HEK293T (cell line): ENCODE measurements around the gene RNF38.
A peak's percentile ranks its signal among the peaks of the same experiment; 100 is the strongest.

Experiments used
- CTCF ChIA-PET: fragments of 350-600 bp; formaldehyde crosslinking; extraction: SDS; loops from one replicate; lab custom pipeline; 2021; ENCODE audit warnings: antibody characterized with exemption, inconsistent platforms; lab: Yijun Ruan, JAX
- POLR2A ChIA-PET: fragments of 350-600 bp; formaldehyde crosslinking; extraction: SDS; loops from one replicate; lab custom pipeline; 2020; ENCODE audit warnings: antibody characterized with exemption, inconsistent platforms; lab: Yijun Ruan, JAX
- DNase-seq: peaks from one replicate; pipeline ENCODE4 v3.0.0; 2012; ENCODE audit warnings: mixed read lengths; ENCODE audit errors: extremely low spot score
- ARNT ChIP-seq: fragments of 450-650 bp; IDR thresholded peaks from 2 replicates; pipeline ENCODE4 v1.6.1; 2017; ENCODE audit warnings: mild to moderate bottlenecking
- BHLHE40 ChIP-seq: fragments of 450-650 bp; IDR thresholded peaks from 2 replicates; pipeline ENCODE4 v1.6.1; 2016; ENCODE audit warnings: mild to moderate bottlenecking, moderate library complexity, borderline replicate concordance
- CTBP1 ChIP-seq: fragments of 450-650 bp; IDR thresholded peaks from 2 replicates; pipeline ENCODE4 v1.6.1; 2016; ENCODE audit warnings: borderline replicate concordance
- ELF4 ChIP-seq: fragments of 450-650 bp; IDR thresholded peaks from 2 replicates; pipeline ENCODE4 v1.6.1; 2017; ENCODE audit warnings: antibody characterized with exemption
- FOXA1 ChIP-seq: fragments of 450-650 bp; IDR thresholded peaks from 2 replicates; pipeline ENCODE4 v1.6.1; 2016; ENCODE audit warnings: mild to moderate bottlenecking
- FOXK2 ChIP-seq: fragments of 450-650 bp; IDR thresholded peaks from 2 replicates; pipeline ENCODE4 v1.6.1; 2016; ENCODE audit warnings: mild to moderate bottlenecking
- FOXM1 ChIP-seq: fragments of 450-650 bp; IDR thresholded peaks from 2 replicates; pipeline ENCODE4 v1.6.1; 2017; ENCODE audit warnings: mild to moderate bottlenecking, borderline replicate concordance
- HDGF ChIP-seq: fragments of 450-650 bp; IDR thresholded peaks from 2 replicates; pipeline ENCODE4 v1.6.1; 2017; ENCODE audit warnings: antibody characterized with exemption, borderline replicate concordance
- L3MBTL2 ChIP-seq: fragments of 450-650 bp; conservative IDR thresholded peaks from 2 replicates; pipeline ENCODE4 v1.6.1; 2016; ENCODE audit warnings: mild to moderate bottlenecking
- LEF1 ChIP-seq: fragments of 450-650 bp; IDR thresholded peaks from 2 replicates; pipeline ENCODE4 v1.6.1; 2017; ENCODE audit warnings: mild to moderate bottlenecking, borderline replicate concordance
- NFRKB ChIP-seq: fragments of 450-650 bp; IDR thresholded peaks from 2 replicates; pipeline ENCODE4 v1.6.1; 2016; ENCODE audit warnings: mild to moderate bottlenecking, moderate library complexity
- PKNOX1 ChIP-seq: fragments of 450-650 bp; IDR thresholded peaks from 2 replicates; pipeline ENCODE4 v1.6.1; 2016
- SP1 ChIP-seq: fragments of 450-650 bp; IDR thresholded peaks from 2 replicates; pipeline ENCODE4 v1.6.1; 2017
- SUZ12 ChIP-seq: fragments of 450-650 bp; IDR thresholded peaks from 2 replicates; pipeline ENCODE4 v1.6.1; 2016; ENCODE audit warnings: mild to moderate bottlenecking
- TARDBP ChIP-seq: fragments of 450-650 bp; IDR thresholded peaks from 2 replicates; pipeline ENCODE4 v1.6.1; 2016
- ZNF384 ChIP-seq: fragments of 450-650 bp; IDR thresholded peaks from 2 replicates; pipeline ENCODE4 v1.6.1; 2016

The RNF38 gene

GRCh38 chr9:36407122-36407723, 7.2 kb upstream of the RNF38 start:
- ChIA-PET CTCF (interaction anchor here (0.5 to 2.5 kb wide), 15 partner anchors 10 to 321 kb away, joined by 3 to 13 read pairs (median 4); no protein-coding TSS in a partner anchor), POLR2A (interaction anchor here (1.1 to 1.2 kb wide), 2 partner anchors 43 to 166 kb away, joined by 3 read pairs; no protein-coding TSS in a partner anchor)
- TF ChIP-seq FOXA1 = no peak
- TF ChIP-seq CTBP1 = no peak
- TF ChIP-seq L3MBTL2 = no peak
- TF ChIP-seq ELF4 = no peak
- no peak for TF ChIP-seq HDGF
- TF ChIP-seq PKNOX1 = no peak
- TF ChIP-seq SUZ12 = no peak
- no peak for TF ChIP-seq ZNF384
- TF ChIP-seq LEF1 = no peak
- TF ChIP-seq FOXM1 = no peak
- TF ChIP-seq SP1 = no peak
- peak; percentile 52 for DNase-seq

- POLR2A ChIA-PET = no interaction called here
- CTCF ChIA-PET = interaction anchor here (1.1 kb wide), 1 partner anchor 49 kb away, joined by 3 read pairs; no protein-coding TSS in a partner anchor
- no peak for TF ChIP-seq TARDBP
- TF ChIP-seq BHLHE40 = no peak
- TF ChIP-seq SUZ12 = no peak
- TF ChIP-seq LEF1 = no peak
- TF ChIP-seq FOXK2 = no peak
- TF ChIP-seq ARNT = no peak
- TF ChIP-seq NFRKB = no peak
- TF ChIP-seq HDGF = no peak
- TF ChIP-seq SP1 = no peak
- TF ChIP-seq ZNF384 = no peak
- TF ChIP-seq CTBP1 = no peak
- TF ChIP-seq ELF4 = no peak
- TF ChIP-seq FOXA1 = no peak
- TF ChIP-seq L3MBTL2 = no peak
- TF ChIP-seq FOXM1 = no peak
- no peak for TF ChIP-seq PKNOX1
- DNase-seq = no peak
These were observed 2.5 kb upstream of the RNF38 start for GRCh38 chr9:36402536-36402935.

- CTCF ChIA-PET = interaction anchor here (1.1 kb wide), 1 partner anchor 50 kb away, joined by 3 read pairs; no protein-coding TSS in a partner anchor
These were observed 1.9 kb upstream of the RNF38 start for GRCh38 chr9:36401897-36402480.

GRCh38 chr9:36401164-36401740, 1.2 kb upstream of the RNF38 start:
- CTCF ChIA-PET = no interaction called here
- POLR2A ChIA-PET = no interaction called here
- TF ChIP-seq FOXK2 (no peak), SP1 (no peak), CTBP1 (no peak), ARNT (no peak), L3MBTL2 (no peak), BHLHE40 (no peak), NFRKB (no peak), SUZ12 (no peak), PKNOX1 (no peak), FOXA1 (no peak)
- DNase-seq = peak; percentile 87

More at GRCh38 chr9:36401897-36402480, 1.9 kb upstream of the RNF38 start:
- DNase-seq = no peak
- TF ChIP-seq ARNT = no peak
- TF ChIP-seq FOXK2 = no peak
- no peak for TF ChIP-seq HDGF
- no peak for TF ChIP-seq FOXA1
- no peak for TF ChIP-seq PKNOX1
- no peak for TF ChIP-seq LEF1
- POLR2A ChIA-PET = no interaction called here

GRCh38 chr9:36400332-36401163, 479 bp upstream of the RNF38 start:
- TF ChIP-seq L3MBTL2 = peak; percentile 71
- TF ChIP-seq ZNF384 = no peak
- ChIA-PET CTCF (no interaction called here), POLR2A (interaction anchor here (1.3 kb wide), 1 partner anchor 210 kb away, joined by 6 read pairs; the partner anchor contains the start of gene CLTA)
- peak; percentile 89 for DNase-seq
